GM23248 (cell line): ENCODE data around the gene PAX4. TPM values are rescaled to one million over a fixed set of nuclear protein-coding genes. Genes with fewer than 3 reads are reported as not detected.
"Not testable (repeated sequence)": the region's sequence is repeated elsewhere in the genome, so short reads cannot be mapped to it uniquely, and the experiment has no call there.

Experiments
- DNase-seq: peaks from one replicate; pipeline ENCODE4 v3.0.0-alpha.2; 2015
- H2AFZ ChIP-seq: fragments of 200-600 bp; sonication (generic); 2 replicates; pipeline ENCODE4 v1.6.1; 2016; ENCODE audit warnings: antibody characterized with exemption
- H3F3A ChIP-seq: fragments of 200-600 bp; sonication (generic); 2 replicates; pipeline ENCODE4 v1.6.1; 2016; ENCODE audit warnings: mild to moderate bottlenecking, antibody characterized with exemption, mixed run types; ENCODE audit not compliant: insufficient read depth
- H3K27ac ChIP-seq: fragments of 200-600 bp; sonication (generic); 2 replicates; pipeline ENCODE4 v1.5.1; 2016; ENCODE audit warnings: mild to moderate bottlenecking
- H3K27me3 ChIP-seq: fragments of 200-600 bp; sonication (generic); replicated peaks from 2 replicates; pipeline ENCODE4 v1.6.1; 2016; ENCODE audit warnings: mild to moderate bottlenecking; ENCODE audit not compliant: insufficient read depth
- H3K36me3 ChIP-seq: fragments of 200-600 bp; sonication (generic); 2 replicates; pipeline ENCODE4 v1.6.1; 2016; ENCODE audit warnings: low read depth, mild to moderate bottlenecking
- H3K4me1 ChIP-seq: fragments of 200-600 bp; sonication (generic); 2 replicates; pipeline ENCODE4 v1.6.1; 2016; ENCODE audit warnings: mild to moderate bottlenecking; ENCODE audit not compliant: insufficient read depth
- H3K4me2 ChIP-seq: fragments of 200-600 bp; sonication (generic); one replicate; pipeline ENCODE4 v1.6.1; 2016; ENCODE audit warnings: mild to moderate bottlenecking; ENCODE audit not compliant: unreplicated experiment
- H3K4me3 ChIP-seq: fragments of 200-600 bp; sonication (generic); 2 replicates; pipeline ENCODE4 v1.5.1; 2016; ENCODE audit warnings: mild to moderate bottlenecking
- H3K79me2 ChIP-seq: fragments of 200-600 bp; sonication (generic); 2 replicates; pipeline ENCODE4 v1.6.1; 2016; ENCODE audit warnings: mild to moderate bottlenecking; ENCODE audit not compliant: insufficient read depth
- H3K9ac ChIP-seq: fragments of 200-600 bp; sonication (generic); 2 replicates; pipeline ENCODE4 v1.6.1; 2016; ENCODE audit warnings: mild to moderate bottlenecking
- H3K9me2 ChIP-seq: fragments of 200-600 bp; sonication (generic); 2 replicates; pipeline ENCODE4 v1.6.1; 2016; ENCODE audit warnings: mixed run types, mild to moderate bottlenecking, moderate library complexity; ENCODE audit not compliant: insufficient read depth
- H3K9me3 ChIP-seq: fragments of 200-600 bp; sonication (generic); one replicate; pipeline ENCODE4 v1.6.1; 2017; ENCODE audit warnings: low read depth
- H4K20me1 ChIP-seq: fragments of 200-600 bp; sonication (generic); 2 replicates; pipeline ENCODE4 v1.6.0; 2016; ENCODE audit not compliant: insufficient read depth
- EZH2 ChIP-seq: fragments of 200-600 bp; sonication (generic); IDR thresholded peaks from 2 replicates; pipeline ENCODE4 v1.6.1; 2018; ENCODE audit warnings: antibody characterized with exemption, mild to moderate bottlenecking; ENCODE audit not compliant: insufficient read depth, poor library complexity, severe bottlenecking
- EZH2phosphoT487 ChIP-seq: fragments of 200-600 bp; sonication (generic); IDR thresholded peaks from 2 replicates; pipeline ENCODE4 v1.6.1; 2018; ENCODE audit warnings: antibody characterized with exemption, moderate library complexity, mild to moderate bottlenecking, low read depth; ENCODE audit not compliant: insufficient read depth
- WGBS, 2 experiments: methylation state at CpG; one replicate each; pipeline ENCODE4 v1.1.6; 2015 to 2017; ENCODE audit warnings: low lambda C conversion rate in 2 of 2, low coverage in 1 of 2; ENCODE audit errors: missing lambda C conversion rate in 2 of 2; 5-methylcytosine and 5-hydroxymethylcytosine counted together
- in situ Hi-C: fragments of 300-500 bp; cut with MboI; formaldehyde crosslinking; loops from 2 replicates; pipeline ENCODE4 v1.15.0; 2020
- polyA plus RNA-seq: library from polyadenylated mRNA; unstranded; fragments of >200 nt; fragmentation: Nextera tagmentation; extraction: Ambion mirVana; gene quantifications from 2 replicates; pipeline ENCODE4 v1.2.1, GENCODE V29; 2016
- total RNA-seq: library from RNA; depleted of rRNA; stranded (reverse); fragments of >200 nt; shearing (Covaris generic); gene quantifications from 2 replicates; pipeline ENCODE4 v1.2.3, GENCODE V29; 2014; rRNA removed

Gene PAX4
- total and polyA plus RNA-seq, 2 experiments from 2014 or later = not detected

- TF ChIP-seq EZH2 = no peak
- TF ChIP-seq EZH2phosphoT487 = no peak
- WGBS, 2 experiments = 64 to 72% methylated on average over 3 of the region's 3 CpGs
- Histone ChIP-seq H3K4me1 (no peaks in the 10 kb centered on the region), H3F3A (no peaks in the 10 kb centered on the region), H3K27me3 (no peaks in the 10 kb centered on the region), H3K4me2 (no peak overlapping the region), H3K9me3 (no peaks in the 10 kb centered on the region), H3K36me3 (no peaks in the 10 kb centered on the region), H3K4me3 (no peak overlapping the region), H3K27ac (no peak overlapping the region), H3K79me2 (no peaks in the 10 kb centered on the region), H3K9ac (no peak overlapping the region), H4K20me1 (no peaks in the 10 kb centered on the region), H2AFZ (no peak overlapping the region), H3K9me2 (no peaks in the 10 kb centered on the region)
- no peak for DNase-seq
- in situ Hi-C loops = no loop called here
These were observed 46.0 kb downstream of the PAX4 start for GRCh38 chr7:127571741-127572505.

- H3F3A ChIP-seq, H3K27me3 ChIP-seq, H3K4me2 ChIP-seq, H3K9ac ChIP-seq, DNase-seq, in situ Hi-C loops, H3K4me3 ChIP-seq, H3K4me1 ChIP-seq, H3K9me3 ChIP-seq, H3K79me2 ChIP-seq, H4K20me1 ChIP-seq, H2AFZ ChIP-seq, H3K36me3 ChIP-seq, H3K9me2 ChIP-seq, H3K27ac ChIP-seq: not testable (repeated sequence)
- no CpG with 5 or more reads among the region's 3 CpGs for WGBS, 2 experiments
These were observed 49.9 kb downstream of the PAX4 start for GRCh38 chr7:127568034-127568433.

- H3K27me3 ChIP-seq = no peaks in the 10 kb centered on the region
- TF ChIP-seq EZH2phosphoT487 = no peak
- no peak for TF ChIP-seq EZH2
- in situ Hi-C loops = no loop called here
- H3K9ac ChIP-seq = no peak overlapping the region
- H3K4me1 ChIP-seq = no peaks in the 10 kb centered on the region
- no peak for DNase-seq
- H3K9me2 ChIP-seq = no peaks in the 10 kb centered on the region
- no peak overlapping the region for H3K4me3 ChIP-seq
- no peaks in the 10 kb centered on the region for H4K20me1 ChIP-seq
- H3K27ac ChIP-seq = no peak overlapping the region
- H3F3A ChIP-seq = no peaks in the 10 kb centered on the region
- no peak overlapping the region for H2AFZ ChIP-seq
- whole genome bisulfite sequencing, 2 experiments = 73% methylated on average over 3 of the region's 3 CpGs
- no peaks in the 10 kb centered on the region for H3K79me2 ChIP-seq
- H3K9me3 ChIP-seq = no peaks in the 10 kb centered on the region
- no peaks in the 10 kb centered on the region for H3K36me3 ChIP-seq
- H3K4me2 ChIP-seq = no peak overlapping the region
These were observed 51.7 kb downstream of the PAX4 start for GRCh38 chr7:127566242-127566641.

Other genes with a start within 250 kb of the PAX4 start
- gene ZNF800, start 225.4 kb downstream of the PAX4 start, total RNA-seq = 16.9 and 19.9 TPM in 2 replicates
- gene ZNF800, start 225.4 kb downstream of the PAX4 start, polyA plus RNA-seq = 20.3 and 20.8 TPM in 2 replicates
- gene GCC1, start 32.5 kb downstream of the PAX4 start, total RNA-seq = 17.9 and 19.5 TPM in 2 replicates
- 13.8 TPM in 2 replicates for gene GCC1, start 32.5 kb downstream of the PAX4 start, polyA plus RNA-seq
- 263 and 269 TPM in 2 replicates for gene ARF5, start 29.7 kb downstream of the PAX4 start, total RNA-seq
- gene ARF5, start 29.7 kb downstream of the PAX4 start, polyA plus RNA-seq = 207 and 220 TPM in 2 replicates
- 3.8 TPM in 1 of 2 replicates, not detected in the other for gene FSCN3, start 24.4 kb downstream of the PAX4 start, total RNA-seq
- not detected in 2 replicates for gene FSCN3, start 24.4 kb downstream of the PAX4 start, polyA plus RNA-seq
- gene SND1, start 34.1 kb upstream of the PAX4 start, total RNA-seq = 174 and 184 TPM in 2 replicates
- 128 and 137 TPM in 2 replicates for gene SND1, start 34.1 kb upstream of the PAX4 start, polyA plus RNA-seq